ENCODE results near the gene GBA3.

GBA3 gene

DNA sequence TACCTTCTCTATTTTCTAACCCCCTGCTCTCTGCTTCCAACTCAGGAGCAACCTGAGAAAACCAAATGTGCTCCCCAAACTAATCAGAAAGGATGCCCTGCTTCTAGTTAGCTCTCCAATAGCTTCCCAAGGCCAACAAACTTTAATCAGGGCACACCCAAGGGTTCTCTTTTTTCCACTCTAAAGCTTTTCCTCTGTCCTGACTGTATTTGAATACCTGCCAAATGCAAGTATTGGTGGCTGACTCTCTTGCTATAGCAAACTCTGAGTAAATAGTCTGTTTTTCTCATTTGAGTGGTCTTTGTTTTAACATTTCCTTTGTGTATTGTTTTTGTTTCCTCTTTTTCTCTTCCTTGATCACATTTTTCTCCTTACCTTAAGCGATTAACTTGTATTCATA, 52.5 kb downstream of the GBA3 start:
- in situ Hi-C loops (cut with HindIII; ENCODE audit: low pct_ligation_motif_present, low pct_unique_long_range_greater_than_20kb, low sequenced_read_pairs) = no loop called here
- DNase-seq = no peak

DNA sequence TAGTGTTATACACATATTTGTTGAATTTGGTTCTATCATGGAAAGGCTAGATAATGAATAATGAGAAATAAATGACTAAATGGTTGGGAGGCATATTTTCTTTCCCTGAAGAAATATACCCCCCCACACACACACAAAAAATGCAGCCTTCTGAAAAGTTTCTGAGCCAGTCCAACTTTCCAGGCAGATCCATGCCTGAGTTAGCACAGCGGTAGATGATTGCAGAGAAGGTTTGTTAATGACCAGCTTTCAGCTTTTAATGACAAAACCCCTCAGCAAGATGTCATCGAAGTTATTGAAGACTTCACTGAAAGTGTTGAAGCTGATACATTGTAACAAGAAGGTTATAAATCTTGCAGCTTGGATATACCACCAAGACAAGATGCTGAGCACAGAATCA, 61.4 kb downstream of the GBA3 start:
- in situ Hi-C loops (cut with HindIII; ENCODE audit: low pct_ligation_motif_present, low pct_unique_long_range_greater_than_20kb, low sequenced_read_pairs) = no loop called here
- DNase-seq = peak; percentile 1

DNA sequence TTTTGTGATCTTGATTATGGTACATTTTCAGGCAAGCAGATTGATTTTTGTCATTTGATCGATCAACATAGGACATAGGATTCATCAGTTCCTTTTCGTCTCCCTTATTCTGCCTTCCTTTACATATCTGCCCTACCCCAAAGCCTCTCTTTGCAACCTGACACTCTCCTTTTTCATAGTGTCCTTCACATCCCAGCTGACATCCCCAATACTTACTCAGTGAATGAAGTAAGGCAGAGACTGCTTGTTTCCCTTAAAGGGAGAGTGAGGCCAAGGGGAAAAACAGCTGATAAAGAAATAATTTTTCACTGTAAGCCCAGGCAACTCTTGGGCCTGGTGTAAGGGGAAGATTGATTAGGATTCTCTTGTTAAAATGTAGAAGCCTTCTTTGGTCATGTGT, 69.8 kb downstream of the GBA3 start:
- in situ Hi-C loops (cut with HindIII; ENCODE audit: low pct_ligation_motif_present, low pct_unique_long_range_greater_than_20kb, low sequenced_read_pairs) = no loop called here

DNA sequence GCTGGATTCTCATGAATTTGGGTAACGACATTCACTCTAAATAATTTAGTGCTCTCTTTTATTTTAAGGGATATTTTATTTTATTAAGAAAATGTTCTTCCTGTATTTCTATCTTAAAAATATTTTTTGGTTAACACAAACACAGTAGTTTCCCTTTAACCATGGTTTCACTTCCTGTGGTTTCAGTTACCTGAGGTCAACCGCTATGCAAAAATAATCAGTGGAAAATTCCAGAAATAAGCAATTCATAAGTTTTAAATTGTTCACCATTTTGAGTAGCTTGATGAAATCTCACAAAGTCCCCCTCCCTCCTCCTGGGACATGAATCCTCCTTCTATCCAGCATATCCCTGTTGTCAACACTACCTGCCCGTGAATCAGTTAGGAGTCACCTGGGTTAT, 71.4 kb downstream of the GBA3 start:
- DNase-seq = no peak
- in situ Hi-C loops (cut with HindIII; ENCODE audit: low pct_ligation_motif_present, low pct_unique_long_range_greater_than_20kb, low sequenced_read_pairs) = no loop called here

More for the DNA sequence above, 69.8 kb downstream of the GBA3 start:
- DNase-seq = no peak

DNA sequence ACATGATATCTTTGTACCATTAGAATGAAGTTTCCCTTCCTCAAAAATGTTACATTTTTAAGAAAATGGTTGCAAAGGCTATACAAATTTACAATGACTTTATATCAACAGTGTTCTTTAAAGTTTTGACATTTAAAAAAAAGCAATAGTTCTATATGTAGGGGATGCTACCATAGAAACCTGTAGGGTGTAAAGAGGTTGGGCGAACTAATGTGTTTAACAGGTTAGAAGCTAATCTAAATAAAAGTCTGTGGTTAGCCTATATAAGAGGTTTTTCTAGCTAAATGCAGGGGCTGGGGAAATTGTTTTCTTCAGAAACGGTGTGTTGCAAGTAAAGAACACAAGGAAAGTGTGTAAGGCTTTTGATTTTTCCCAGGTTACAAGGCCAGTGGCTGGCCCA, 73.3 kb downstream of the GBA3 start:
- no peak for DNase-seq
- in situ Hi-C loops (cut with HindIII; ENCODE audit: low pct_ligation_motif_present, low pct_unique_long_range_greater_than_20kb, low sequenced_read_pairs) = no loop called here

DNA sequence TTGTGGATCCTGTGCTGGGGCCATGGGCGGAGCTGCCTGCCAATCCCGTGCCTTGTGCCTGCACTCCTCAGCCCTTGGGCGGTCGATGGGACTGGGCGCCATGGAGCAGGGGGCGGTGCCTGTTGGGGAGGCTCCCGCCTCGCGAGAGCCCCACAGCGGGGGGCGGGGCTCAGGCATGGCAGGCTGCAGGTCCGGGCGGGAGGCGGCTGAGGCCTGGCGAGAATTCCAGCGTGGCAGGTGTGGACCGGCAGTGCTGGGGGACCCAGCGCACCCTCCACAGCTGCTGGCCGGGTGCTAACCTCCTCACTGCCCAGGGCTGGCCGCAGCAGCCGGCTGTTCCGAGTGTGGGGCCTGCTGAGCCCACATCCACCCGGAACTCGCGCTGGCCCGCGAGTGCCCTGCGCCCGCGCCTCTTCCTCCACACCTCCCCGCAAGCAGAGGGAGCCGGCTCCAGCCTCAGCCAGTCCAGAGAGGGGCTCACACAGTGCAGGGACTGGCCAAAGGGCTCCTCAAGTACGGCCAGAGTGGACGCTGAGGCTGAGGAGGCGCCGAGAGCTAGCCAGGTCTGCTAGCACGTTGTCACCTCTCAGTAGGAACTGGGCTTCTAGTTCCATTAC, 85.9 kb downstream of the GBA3 start:
- in situ Hi-C loops (cut with HindIII; ENCODE audit: low pct_ligation_motif_present, low pct_unique_long_range_greater_than_20kb, low sequenced_read_pairs) = no loop called here
- no peak for DNase-seq

DNA sequence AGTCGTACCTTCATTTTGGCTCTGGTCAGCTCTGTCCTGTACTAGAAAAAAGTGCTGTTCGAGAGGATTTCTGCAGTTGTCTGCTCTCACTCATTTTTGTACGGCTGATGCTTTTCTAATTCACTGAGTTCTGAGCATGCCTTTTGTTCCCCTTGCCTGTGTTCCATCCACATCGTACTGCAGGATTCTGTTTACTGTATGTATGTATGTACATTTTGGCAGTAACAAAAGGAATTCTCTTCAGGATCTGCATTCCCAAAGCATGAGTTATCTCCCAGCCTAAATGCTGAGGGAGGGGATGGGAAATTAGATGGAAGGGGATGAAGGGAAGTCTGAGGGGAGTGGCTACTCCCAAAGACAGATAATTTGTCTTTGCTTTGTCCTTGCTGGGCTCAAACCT, 87.6 kb downstream of the GBA3 start:
- in situ Hi-C loops (cut with HindIII; ENCODE audit: low pct_ligation_motif_present, low pct_unique_long_range_greater_than_20kb, low sequenced_read_pairs) = no loop called here
- no peak for DNase-seq

DNA sequence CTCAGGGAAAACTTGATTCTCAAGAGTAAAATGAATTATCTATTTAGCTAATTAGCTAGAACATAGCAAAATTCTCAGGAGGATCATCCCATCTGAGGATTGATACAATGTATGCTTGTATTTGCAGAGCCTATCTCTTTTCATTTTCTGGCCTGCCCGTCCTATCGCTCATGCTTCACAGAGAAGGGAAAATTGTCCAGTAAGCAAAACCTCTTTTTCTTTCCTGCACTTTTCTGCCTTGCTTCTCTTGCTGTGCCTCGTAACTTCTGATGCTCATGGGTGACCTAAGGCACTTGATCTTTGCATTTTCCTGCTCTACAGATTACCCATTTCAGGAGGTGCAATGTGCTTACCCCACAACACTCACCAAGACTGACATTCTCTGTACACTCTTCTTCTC, 88.1 kb downstream of the GBA3 start:
- in situ Hi-C loops (cut with HindIII; ENCODE audit: low pct_ligation_motif_present, low pct_unique_long_range_greater_than_20kb, low sequenced_read_pairs) = no loop called here
- no peak for DNase-seq

DNA sequence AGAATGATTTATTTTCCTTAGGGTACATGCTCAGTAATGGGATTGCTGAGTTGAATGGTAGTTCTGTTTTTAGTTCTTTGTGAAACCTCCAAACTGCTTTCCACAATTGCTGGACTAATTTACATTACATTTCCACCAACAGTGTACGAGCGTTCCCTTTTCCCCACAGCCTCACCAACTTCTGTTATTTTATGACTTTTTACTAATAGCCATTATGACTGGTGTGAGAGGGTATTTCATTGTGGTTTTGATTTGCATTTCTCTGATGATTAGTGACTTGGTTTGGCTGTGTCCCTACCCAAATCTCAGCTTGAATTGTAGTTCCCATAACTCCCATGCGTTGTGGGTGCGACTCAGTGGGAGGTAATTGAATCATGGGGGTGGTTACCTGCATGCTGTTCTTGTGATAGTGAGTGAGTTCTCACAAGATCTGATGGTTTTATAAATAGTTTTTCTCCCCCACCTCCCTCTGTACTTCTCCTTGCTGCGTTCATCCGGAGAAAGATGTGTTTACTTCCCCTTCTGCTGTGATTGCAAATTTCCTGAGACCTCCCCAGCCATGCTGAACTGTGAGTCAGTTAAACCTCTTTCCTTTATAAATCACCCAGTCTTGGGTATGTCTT, 95.1 kb downstream of the GBA3 start:
- no peak for DNase-seq
- in situ Hi-C loops (cut with HindIII; ENCODE audit: low pct_ligation_motif_present, low pct_unique_long_range_greater_than_20kb, low sequenced_read_pairs) = no loop called here

DNA sequence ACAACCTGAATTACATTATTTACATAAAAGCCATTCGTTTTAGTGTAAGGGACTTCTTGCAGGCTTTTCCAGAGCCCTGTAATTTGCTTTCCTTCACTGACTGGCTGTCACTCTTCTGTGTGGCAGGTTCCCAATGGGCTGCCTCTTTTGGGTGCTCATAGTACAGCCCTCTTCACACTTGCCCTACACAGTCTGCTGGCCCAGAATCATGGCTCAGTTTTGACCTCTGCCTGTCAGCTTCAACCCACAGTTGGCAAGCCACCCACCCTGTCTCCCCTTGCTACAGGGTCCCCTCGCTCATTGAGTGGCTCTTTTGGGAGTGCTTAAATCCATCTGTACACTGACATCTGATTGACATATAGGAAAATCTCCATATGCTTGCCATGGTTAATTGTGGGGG, 97.9 kb downstream of the GBA3 start:
- no peak for DNase-seq
- in situ Hi-C loops (cut with HindIII; ENCODE audit: low pct_ligation_motif_present, low pct_unique_long_range_greater_than_20kb, low sequenced_read_pairs) = no loop called here

DNA sequence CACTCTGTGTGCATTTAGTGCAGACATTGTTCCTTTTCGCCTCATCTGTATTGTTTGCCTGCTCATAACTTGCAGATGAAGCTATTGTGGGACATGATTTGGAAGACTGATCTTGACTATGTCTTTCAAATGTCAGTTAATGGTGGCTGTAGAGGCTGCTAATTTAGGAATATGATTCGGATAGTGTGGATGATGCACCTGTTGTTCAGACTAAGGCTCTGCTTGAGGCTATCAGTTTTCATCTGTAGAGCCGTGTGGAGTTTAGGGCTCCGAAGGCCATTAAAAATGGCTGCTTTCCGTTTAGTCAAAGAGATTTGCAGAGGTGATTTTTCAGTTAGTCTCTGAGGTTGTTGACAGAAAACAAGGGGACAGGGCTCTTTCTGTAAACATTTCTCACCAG, 102.0 kb downstream of the GBA3 start:
- in situ Hi-C loops (cut with HindIII; ENCODE audit: low pct_ligation_motif_present, low pct_unique_long_range_greater_than_20kb, low sequenced_read_pairs) = no loop called here
- no peak for DNase-seq

DNA sequence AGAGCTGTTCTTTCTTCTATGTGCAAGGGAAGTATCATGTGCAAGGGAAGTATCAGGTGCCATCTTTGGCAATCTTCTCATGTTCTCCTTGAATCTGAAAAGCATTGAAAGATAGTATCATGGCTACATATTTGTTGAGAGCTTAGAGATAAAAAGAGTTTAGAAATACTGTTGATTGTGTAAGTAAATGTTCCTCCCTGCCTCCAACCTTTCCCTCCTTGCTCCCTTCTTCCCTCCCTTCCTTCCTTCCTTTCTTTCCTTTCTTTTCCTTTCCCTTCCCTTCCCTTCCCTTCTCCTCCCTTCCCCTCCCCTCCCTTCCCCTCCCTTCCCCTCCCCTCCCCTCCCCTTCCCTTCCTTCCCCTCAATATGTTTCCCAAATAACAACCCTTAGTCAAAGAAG, 108.7 kb downstream of the GBA3 start:
- no peak for DNase-seq
- in situ Hi-C loops (cut with HindIII; ENCODE audit: low pct_ligation_motif_present, low pct_unique_long_range_greater_than_20kb, low sequenced_read_pairs) = no loop called here

DNA sequence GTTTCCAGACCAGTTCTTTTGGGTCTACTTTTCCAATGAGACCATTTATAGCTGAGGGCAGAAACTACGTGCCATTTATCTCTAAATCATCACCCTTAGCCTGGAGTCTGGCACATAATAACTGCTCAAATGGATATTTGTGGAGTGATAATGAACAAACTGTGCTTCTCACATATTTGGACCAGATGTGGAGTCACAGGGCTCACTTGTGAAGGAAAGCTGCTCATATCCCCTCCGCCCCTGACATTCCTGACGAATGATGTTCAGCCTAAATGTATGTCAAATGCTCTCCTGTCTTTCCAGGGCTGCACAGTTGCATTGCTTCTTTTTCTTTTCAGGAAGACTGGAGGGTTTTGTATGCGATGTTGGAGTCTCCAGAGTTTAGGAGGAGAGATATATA, 110.1 kb downstream of the GBA3 start:
- in situ Hi-C loops (cut with HindIII; ENCODE audit: low pct_ligation_motif_present, low pct_unique_long_range_greater_than_20kb, low sequenced_read_pairs) = no loop called here
- DNase-seq = no peak

DNA sequence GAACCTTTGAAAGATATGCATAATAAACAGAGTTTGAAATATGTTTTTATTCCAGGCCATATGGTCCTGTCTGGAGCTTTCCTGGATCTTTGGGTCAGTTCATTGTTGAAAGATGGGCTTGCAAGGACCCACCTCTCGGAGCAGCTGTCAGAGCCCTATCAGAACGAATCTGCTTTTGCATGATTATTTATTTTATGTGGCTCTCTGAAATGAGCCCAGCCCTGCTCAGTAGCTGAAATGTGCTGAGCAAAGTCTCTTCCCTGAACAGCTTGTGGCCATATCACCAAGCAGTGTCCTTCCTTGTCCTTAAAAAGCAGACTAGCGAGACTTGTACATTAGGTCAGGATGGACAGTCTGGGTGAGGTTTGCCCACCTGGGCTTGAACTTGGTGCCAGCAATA, 110.8 kb downstream of the GBA3 start:
- no peak for DNase-seq
- in situ Hi-C loops (cut with HindIII; ENCODE audit: low pct_ligation_motif_present, low pct_unique_long_range_greater_than_20kb, low sequenced_read_pairs) = no loop called here

DNA sequence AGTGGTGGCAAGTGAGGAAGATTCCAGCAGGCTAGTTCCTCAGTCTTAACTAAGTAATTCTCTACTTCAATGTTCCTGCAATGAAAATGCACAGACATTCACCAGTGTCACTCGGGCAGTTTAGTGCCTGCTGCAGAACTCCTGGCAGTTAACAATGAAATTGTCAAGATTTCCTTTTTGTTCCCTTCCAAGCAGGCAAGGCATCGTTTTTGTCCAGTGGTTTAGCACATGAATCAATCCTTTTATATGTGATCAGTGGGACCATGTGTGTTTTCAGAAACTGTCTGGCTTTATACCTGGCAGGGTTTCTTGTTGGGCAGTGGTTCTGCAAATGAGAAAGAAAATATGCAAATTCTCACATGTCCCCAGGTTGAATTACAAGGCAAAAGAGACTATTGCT, 122.2 kb downstream of the GBA3 start:
- in situ Hi-C loops (cut with HindIII; ENCODE audit: low pct_ligation_motif_present, low pct_unique_long_range_greater_than_20kb, low sequenced_read_pairs) = no loop called here
- no peak for DNase-seq

DNA sequence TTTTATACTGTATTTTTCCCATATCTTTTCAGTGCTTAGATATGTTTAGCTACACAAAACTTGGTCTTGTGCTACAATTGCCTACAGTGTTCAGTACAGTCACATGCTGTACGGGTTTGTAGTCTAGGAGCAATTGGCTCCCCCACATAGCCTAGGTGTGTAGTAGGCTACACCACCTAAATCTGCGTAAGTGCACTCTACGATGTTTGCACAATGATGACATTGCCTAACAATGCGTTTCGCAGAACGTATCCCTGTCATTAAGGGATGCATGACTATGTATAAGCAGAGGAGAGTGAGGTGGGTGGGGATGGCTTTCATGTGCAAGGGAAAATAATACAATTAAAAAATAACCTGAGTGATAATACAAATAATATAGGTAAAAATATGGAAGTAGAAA, 131.4 kb downstream of the GBA3 start:
- no peak for DNase-seq
- in situ Hi-C loops (cut with HindIII; ENCODE audit: low pct_ligation_motif_present, low pct_unique_long_range_greater_than_20kb, low sequenced_read_pairs) = no loop called here

DNA sequence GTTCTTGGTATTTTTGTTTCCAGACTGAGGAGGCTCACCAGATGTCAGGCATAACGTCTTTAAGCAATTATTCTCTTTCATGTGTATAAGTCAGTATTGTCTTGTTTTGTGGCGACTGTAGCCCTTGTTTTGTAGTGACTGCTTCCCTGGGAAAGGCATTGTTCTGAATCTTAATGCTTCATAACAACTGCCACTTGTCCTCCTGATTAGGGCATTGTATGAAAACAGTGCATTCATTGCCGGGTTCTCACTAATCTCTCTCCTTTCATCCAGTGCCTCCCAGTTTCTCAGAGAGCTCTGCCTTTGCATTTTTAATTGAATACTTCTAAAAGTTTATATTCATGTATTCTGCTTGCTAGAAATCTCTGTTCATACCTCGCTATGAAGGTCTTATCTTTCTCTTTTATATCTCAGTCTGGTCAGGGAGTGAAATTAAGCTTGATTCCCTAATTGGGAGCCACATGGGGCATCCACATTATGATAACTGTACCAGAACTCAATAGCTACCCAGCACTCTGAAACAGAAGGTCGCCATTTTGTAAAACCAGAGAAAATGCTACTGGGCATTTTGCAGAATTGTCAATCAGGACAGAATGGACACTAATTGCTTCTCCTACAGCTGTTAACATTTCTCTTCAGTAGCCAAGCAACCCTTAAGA, 149.8 kb downstream of the GBA3 start:
- no peak for DNase-seq
- in situ Hi-C loops (cut with HindIII; ENCODE audit: low pct_ligation_motif_present, low pct_unique_long_range_greater_than_20kb, low sequenced_read_pairs) = no loop called here

DNA sequence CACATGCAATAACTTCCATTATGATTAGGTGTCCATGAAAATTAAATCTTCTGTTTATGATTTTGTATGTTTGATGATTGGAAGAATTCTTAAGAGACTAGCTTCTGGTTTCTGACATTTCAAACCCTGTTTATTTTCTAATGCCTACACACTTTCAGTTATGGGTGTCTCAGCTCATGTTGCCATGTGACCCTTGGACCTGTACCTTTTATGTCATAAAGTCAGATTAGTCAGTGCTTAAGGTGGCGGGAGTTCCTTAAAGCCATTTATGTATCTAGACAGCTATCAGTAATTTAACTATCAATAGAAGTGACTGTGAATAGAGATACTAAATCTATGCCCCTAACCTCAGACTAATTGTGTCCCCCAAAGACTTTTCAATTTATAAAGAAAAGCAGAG, 155.6 kb downstream of the GBA3 start:
- in situ Hi-C loops (cut with HindIII; ENCODE audit: low pct_ligation_motif_present, low pct_unique_long_range_greater_than_20kb, low sequenced_read_pairs) = no loop called here
- DNase-seq = no peak

DNA sequence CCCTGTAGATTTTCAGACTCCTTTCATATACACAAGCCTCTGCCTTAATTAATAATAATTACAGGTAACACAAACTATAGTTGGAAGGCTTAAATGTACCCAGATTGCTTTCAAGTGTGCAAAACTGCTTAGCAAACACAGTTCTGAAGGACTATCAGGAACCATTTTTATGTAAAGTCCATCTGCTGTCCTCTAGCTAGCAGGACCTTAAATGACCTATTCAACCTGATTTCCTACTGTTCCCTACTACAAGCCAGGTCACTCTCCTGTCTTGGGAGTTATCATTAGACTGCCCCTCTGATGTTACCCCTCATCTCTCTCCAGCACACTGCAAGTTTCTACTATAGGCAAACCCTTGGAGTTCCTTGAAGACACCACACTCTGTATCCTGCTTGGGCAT, 157.3 kb downstream of the GBA3 start:
- DNase-seq = no peak
- in situ Hi-C loops (cut with HindIII; ENCODE audit: low pct_ligation_motif_present, low pct_unique_long_range_greater_than_20kb, low sequenced_read_pairs) = no loop called here

DNA sequence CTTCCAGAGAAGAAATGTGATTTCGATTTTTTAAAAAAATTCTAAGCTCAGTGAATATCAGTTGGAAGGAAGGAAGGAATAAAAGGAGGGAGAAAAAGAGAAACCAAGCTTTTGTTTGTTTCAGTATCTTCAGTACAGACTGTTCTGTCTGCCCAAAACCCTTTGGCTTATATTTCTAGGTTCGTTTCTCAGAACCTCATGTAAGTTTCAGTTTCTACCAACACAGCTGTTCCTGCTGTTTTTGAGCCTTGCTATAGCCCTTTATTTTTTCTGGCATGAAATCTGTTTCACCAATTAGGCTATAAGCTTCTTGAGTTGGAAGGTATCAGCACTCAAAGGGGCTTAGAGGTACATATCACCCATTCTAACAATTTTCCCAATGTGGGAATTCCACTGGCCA, 157.9 kb downstream of the GBA3 start:
- DNase-seq = no peak
- in situ Hi-C loops (cut with HindIII; ENCODE audit: low pct_ligation_motif_present, low pct_unique_long_range_greater_than_20kb, low sequenced_read_pairs) = no loop called here

Data from ACHN (cell line).